HEK293 (cell line): ENCODE results near the gene SBF1.

Source experiments
- CTCF ChIP-seq: fragments of 450-650 bp; formaldehyde crosslinking; IDR thresholded peaks from 2 replicates; pipeline ENCODE4 v1.5.1; 2016; ENCODE audit warnings: missing biosample characterization, missing genetic modification characterization
- FEZF1 ChIP-seq: fragments of 450-650 bp; formaldehyde crosslinking; IDR thresholded peaks from 2 replicates; pipeline ENCODE4 v1.5.1; 2016; ENCODE audit warnings: missing biosample characterization, missing genetic modification characterization
- TCF7L2 ChIP-seq: IDR thresholded peaks from 2 replicates; pipeline ENCODE4 v1.6.1; 2011; ENCODE audit warnings: low read depth, mild to moderate bottlenecking, inconsistent platforms, low read length, moderate library complexity, borderline replicate concordance
- ZNF174 ChIP-seq: fragments of 450-650 bp; formaldehyde crosslinking; IDR thresholded peaks from 2 replicates; pipeline ENCODE4 v1.5.0; 2017; ENCODE audit warnings: missing biosample characterization, mild to moderate bottlenecking, missing genetic modification characterization
- ZSCAN18 ChIP-seq: fragments of 450-650 bp; formaldehyde crosslinking; IDR thresholded peaks from 2 replicates; pipeline ENCODE4 v1.5.1; 2016; ENCODE audit warnings: missing biosample characterization, missing genetic modification characterization
- ZSCAN30 ChIP-seq: fragments of 450-650 bp; IDR thresholded peaks from 2 replicates; pipeline ENCODE4 v1.5.1; 2018; ENCODE audit warnings: missing biosample characterization, mild to moderate bottlenecking, missing genetic modification characterization, moderate library complexity
- TF ChIP-seq, protein P1 (sequence below): fragments of 450-650 bp; formaldehyde crosslinking; IDR thresholded peaks from 2 replicates; pipeline ENCODE4 v1.5.1; 2016; ENCODE audit warnings: missing biosample characterization, missing genetic modification characterization

- TF ChIP-seq TCF7L2: no peak
- no peak for TF ChIP-seq ZNF174
- TF ChIP-seq ZSCAN18 (tag by site-specific recombination): no peak
- no peak for TF ChIP-seq FEZF1
- TF ChIP-seq, protein P1, sequence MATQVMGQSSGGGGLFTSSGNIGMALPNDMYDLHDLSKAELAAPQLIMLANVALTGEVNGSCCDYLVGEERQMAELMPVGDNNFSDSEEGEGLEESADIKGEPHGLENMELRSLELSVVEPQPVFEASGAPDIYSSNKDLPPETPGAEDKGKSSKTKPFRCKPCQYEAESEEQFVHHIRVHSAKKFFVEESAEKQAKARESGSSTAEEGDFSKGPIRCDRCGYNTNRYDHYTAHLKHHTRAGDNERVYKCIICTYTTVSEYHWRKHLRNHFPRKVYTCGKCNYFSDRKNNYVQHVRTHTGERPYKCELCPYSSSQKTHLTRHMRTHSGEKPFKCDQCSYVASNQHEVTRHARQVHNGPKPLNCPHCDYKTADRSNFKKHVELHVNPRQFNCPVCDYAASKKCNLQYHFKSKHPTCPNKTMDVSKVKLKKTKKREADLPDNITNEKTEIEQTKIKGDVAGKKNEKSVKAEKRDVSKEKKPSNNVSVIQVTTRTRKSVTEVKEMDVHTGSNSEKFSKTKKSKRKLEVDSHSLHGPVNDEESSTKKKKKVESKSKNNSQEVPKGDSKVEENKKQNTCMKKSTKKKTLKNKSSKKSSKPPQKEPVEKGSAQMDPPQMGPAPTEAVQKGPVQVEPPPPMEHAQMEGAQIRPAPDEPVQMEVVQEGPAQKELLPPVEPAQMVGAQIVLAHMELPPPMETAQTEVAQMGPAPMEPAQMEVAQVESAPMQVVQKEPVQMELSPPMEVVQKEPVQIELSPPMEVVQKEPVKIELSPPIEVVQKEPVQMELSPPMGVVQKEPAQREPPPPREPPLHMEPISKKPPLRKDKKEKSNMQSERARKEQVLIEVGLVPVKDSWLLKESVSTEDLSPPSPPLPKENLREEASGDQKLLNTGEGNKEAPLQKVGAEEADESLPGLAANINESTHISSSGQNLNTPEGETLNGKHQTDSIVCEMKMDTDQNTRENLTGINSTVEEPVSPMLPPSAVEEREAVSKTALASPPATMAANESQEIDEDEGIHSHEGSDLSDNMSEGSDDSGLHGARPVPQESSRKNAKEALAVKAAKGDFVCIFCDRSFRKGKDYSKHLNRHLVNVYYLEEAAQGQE (tag by site-specific recombination): no peak
- TF ChIP-seq CTCF (tag by site-specific recombination): no peak
- no peak for TF ChIP-seq ZSCAN30
Measured at GRCh38 chr22:50444663-50445062, 30.2 kb downstream of the SBF1 start.
